C4-2B (cell line): Measurements from ENCODE around the gene PNPO.
"Not testable (repeated sequence)": the region's sequence is repeated elsewhere in the genome, so short reads cannot be mapped to it uniquely, and the experiment has no call there.

Experiments used
- ZFX ChIP-seq: fragments of 450-650 bp; IDR thresholded peaks from 2 replicates; pipeline ENCODE4 v1.6.1; 2017
- TF ChIP-seq, protein P1 (sequence below): fragments of 450-650 bp; conservative IDR thresholded peaks from 2 replicates; pipeline ENCODE4 v1.5.1; 2017; ENCODE audit warnings: mild to moderate bottlenecking

- TF ChIP-seq, protein P1, sequence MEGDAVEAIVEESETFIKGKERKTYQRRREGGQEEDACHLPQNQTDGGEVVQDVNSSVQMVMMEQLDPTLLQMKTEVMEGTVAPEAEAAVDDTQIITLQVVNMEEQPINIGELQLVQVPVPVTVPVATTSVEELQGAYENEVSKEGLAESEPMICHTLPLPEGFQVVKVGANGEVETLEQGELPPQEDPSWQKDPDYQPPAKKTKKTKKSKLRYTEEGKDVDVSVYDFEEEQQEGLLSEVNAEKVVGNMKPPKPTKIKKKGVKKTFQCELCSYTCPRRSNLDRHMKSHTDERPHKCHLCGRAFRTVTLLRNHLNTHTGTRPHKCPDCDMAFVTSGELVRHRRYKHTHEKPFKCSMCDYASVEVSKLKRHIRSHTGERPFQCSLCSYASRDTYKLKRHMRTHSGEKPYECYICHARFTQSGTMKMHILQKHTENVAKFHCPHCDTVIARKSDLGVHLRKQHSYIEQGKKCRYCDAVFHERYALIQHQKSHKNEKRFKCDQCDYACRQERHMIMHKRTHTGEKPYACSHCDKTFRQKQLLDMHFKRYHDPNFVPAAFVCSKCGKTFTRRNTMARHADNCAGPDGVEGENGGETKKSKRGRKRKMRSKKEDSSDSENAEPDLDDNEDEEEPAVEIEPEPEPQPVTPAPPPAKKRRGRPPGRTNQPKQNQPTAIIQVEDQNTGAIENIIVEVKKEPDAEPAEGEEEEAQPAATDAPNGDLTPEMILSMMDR: not testable (repeated sequence)
- TF ChIP-seq ZFX: not testable (repeated sequence)
Measured at GRCh38 chr17:47935468-47935867, 5.9 kb upstream of the PNPO start.
